Liver (tissue), 9 donors: ENCODE data around the gene GGA1. TPM values are rescaled to one million over a fixed set of nuclear protein-coding genes. Genes with fewer than 3 reads are reported as not detected.

Experiments used
- DNase-seq: peaks from one replicate; pipeline ENCODE4 v3.0.0-alpha.2; 2017; ENCODE audit warnings: low spot score
- H3K27ac ChIP-seq, 2 donors: one replicate each; pipeline ENCODE4 v1.7.0; 2013; ENCODE audit warnings: inconsistent platforms in 2 of 2, low read length in 2 of 2, control low read depth in 1 of 2, low read depth in 1 of 2, mild to moderate bottlenecking in 1 of 2
- H3K27me3 ChIP-seq, 4 donors: one replicate each; pipeline versions ENCODE4 v1.6.1 to v1.7.0; 2013; ENCODE audit warnings: low read length in 3 of 4, inconsistent platforms in 1 of 4, mild to moderate bottlenecking in 1 of 4, moderate library complexity in 1 of 4; ENCODE audit not compliant: control insufficient read depth in 4 of 4, insufficient read depth in 4 of 4
- H3K36me3 ChIP-seq, 4 donors: one replicate each; pipeline versions ENCODE4 v1.6.1 to v1.7.0; 2013; ENCODE audit warnings: low read length in 3 of 4, mild to moderate bottlenecking in 3 of 4, low read depth in 1 of 4, moderate library complexity in 1 of 4; ENCODE audit not compliant: control insufficient read depth in 4 of 4, insufficient read depth in 3 of 4
- H3K4me1 ChIP-seq, 4 donors: one replicate each; pipeline versions ENCODE4 v1.6.1 to v1.7.0; 2013; ENCODE audit warnings: low read length in 3 of 4, mild to moderate bottlenecking in 3 of 4, moderate library complexity in 1 of 4; ENCODE audit not compliant: control insufficient read depth in 4 of 4, insufficient read depth in 4 of 4
- H3K4me3 ChIP-seq, 3 donors: one replicate each; pipeline versions ENCODE4 v1.6.1 to v1.7.0; 2013; ENCODE audit warnings: low read length in 3 of 3, control low read depth in 1 of 3, low read depth in 1 of 3, mild to moderate bottlenecking in 1 of 3
- H3K9ac ChIP-seq, 2 donors: one replicate each; pipeline ENCODE4 v1.7.0; 2013; ENCODE audit warnings: low read length in 2 of 2, mild to moderate bottlenecking in 2 of 2, moderate library complexity in 2 of 2, control low read depth in 1 of 2, low read depth in 1 of 2
- H3K9me3 ChIP-seq, 4 donors: one replicate each; pipeline versions ENCODE4 v1.6.1 to v1.7.0; 2013; ENCODE audit warnings: low read length in 3 of 4; ENCODE audit not compliant: control insufficient read depth in 4 of 4
- ATF3 ChIP-seq: IDR thresholded peaks from 2 replicates; pipeline ENCODE4 v1.6.1; 2016; ENCODE audit warnings: antibody characterized with exemption
- CTCF ChIP-seq: fragments of 150-350 bp; IDR thresholded peaks from 2 replicates; pipeline ENCODE4 v1.5.1; 2017; ENCODE audit warnings: improper control_type of control experiment, low read depth, low read length; ENCODE audit not compliant: missing input control
- EGR1 ChIP-seq, 2 donors: IDR thresholded peaks; 2 replicates each; pipeline ENCODE4 v1.6.1; 2016 to 2018; ENCODE audit warnings: antibody characterized with exemption in 2 of 2, low read depth in 2 of 2
- FOXA1 ChIP-seq: IDR thresholded peaks from 2 replicates; pipeline ENCODE4 v1.6.1; 2016; ENCODE audit warnings: antibody characterized with exemption
- FOXA2 ChIP-seq: IDR thresholded peaks from 2 replicates; pipeline ENCODE4 v1.6.1; 2016; ENCODE audit warnings: antibody characterized with exemption
- GABPA ChIP-seq, 2 donors: IDR thresholded peaks in 1 of 2; conservative IDR thresholded peaks in 1 of 2; 2 replicates each; pipeline ENCODE4 v1.6.1; 2016; ENCODE audit warnings: antibody characterized with exemption in 2 of 2, mild to moderate bottlenecking in 1 of 2, moderate library complexity in 1 of 2
- HNF4A ChIP-seq, 2 donors: conservative IDR thresholded peaks; 2 replicates each; pipeline ENCODE4 v1.6.1; 2016; ENCODE audit warnings: antibody characterized with exemption in 2 of 2, mild to moderate bottlenecking in 2 of 2
- HNF4G ChIP-seq: IDR thresholded peaks from 2 replicates; pipeline ENCODE4 v1.6.1; 2016; ENCODE audit warnings: antibody characterized with exemption
- JUND ChIP-seq, 2 donors: IDR thresholded peaks; 2 replicates each; pipeline ENCODE4 v1.6.1; 2016; ENCODE audit warnings: antibody characterized with exemption in 2 of 2
- MAX ChIP-seq: IDR thresholded peaks from 2 replicates; pipeline ENCODE4 v1.6.1; 2016; ENCODE audit warnings: antibody characterized with exemption
- NR2F2 ChIP-seq: IDR thresholded peaks from 2 replicates; pipeline ENCODE4 v1.6.1; 2016; ENCODE audit warnings: antibody characterized with exemption
- RAD21 ChIP-seq, 2 donors: IDR thresholded peaks; 2 replicates each; pipeline ENCODE4 v1.6.1; 2016; ENCODE audit warnings: antibody characterized with exemption in 2 of 2, mild to moderate bottlenecking in 2 of 2
- REST ChIP-seq: IDR thresholded peaks from 2 replicates; pipeline ENCODE4 v1.6.1; 2016; ENCODE audit warnings: antibody characterized with exemption, mild to moderate bottlenecking
- RXRA ChIP-seq, 2 donors: IDR thresholded peaks; 2 replicates each; pipeline ENCODE4 v1.6.1; 2017 to 2018; ENCODE audit warnings: antibody characterized with exemption in 2 of 2, mild to moderate bottlenecking in 1 of 2
- SP1 ChIP-seq: IDR thresholded peaks from 2 replicates; pipeline ENCODE4 v1.6.1; 2018; ENCODE audit warnings: antibody characterized with exemption, mild to moderate bottlenecking
- TAF1 ChIP-seq: conservative IDR thresholded peaks from 2 replicates; pipeline ENCODE4 v1.6.1; 2016; ENCODE audit warnings: antibody characterized with exemption, mild to moderate bottlenecking
- YY1 ChIP-seq: IDR thresholded peaks from 2 replicates; pipeline ENCODE4 v1.6.1; 2016; ENCODE audit warnings: antibody characterized with exemption, mild to moderate bottlenecking
- ZBTB33 ChIP-seq: IDR thresholded peaks from 2 replicates; pipeline ENCODE4 v1.6.1; 2016; ENCODE audit warnings: antibody characterized with exemption
- WGBS: extraction: QIAGEN DNeasy Blood & Tissue Kit; methylation state at CpG from one replicate; pipeline ENCODE4 v1.1.7; 2013; 5-methylcytosine and 5-hydroxymethylcytosine counted together
- polyA plus RNA-seq, 2 donors: library from polyadenylated mRNA; stranded (reverse) in 1 of 2; unstranded in 1 of 2; fragments of 200-250 nt in 1 of 2; fragments of >200 nt in 1 of 2; fragmentation: Nextera tagmentation in 1 of 2; extraction: Ambion mirVana in 1 of 2; gene quantifications; one replicate each; pipeline versions ENCODE4 v1.2.1 to v1.2.3, GENCODE V29; 2013 to 2015
- total RNA-seq, 2 donors: library from RNA; depleted of rRNA; stranded (reverse); fragments of >200 nt; gene quantifications; one replicate each; pipeline ENCODE4 v1.2.3, GENCODE V29; 2014
- donor health status: healthy.
- donor health status: healthy.
- donor health status: healthy.
- donor health status: healthy.
- donor health status: healthy.

The GGA1 gene
- total and polyA plus RNA-seq, 4 donors: 15.1 to 26.4 (median 17.8) TPM

- H3K9me3 ChIP-seq: no peaks in the 10 kb centered on the region
- peak overlapping the region; percentile 84 to 91 for H3K27ac ChIP-seq
- no peak for TF ChIP-seq FOXA1
- 82% methylated on average over 14 of the region's 14 CpGs for WGBS
- peaks cover 24 to 79% (median 63%) of the 10 kb centered on the region in 4 donors for H3K4me1 ChIP-seq
- H3K36me3 ChIP-seq: peaks cover 3 to 14% (median 7%) of the 10 kb centered on the region in 4 donors
- H3K9ac ChIP-seq: no peak overlapping the region
- DNase-seq: no peak
- no peaks in the 10 kb centered on the region for H3K27me3 ChIP-seq
- no peak overlapping the region for H3K4me3 ChIP-seq
These were observed 40.1 kb upstream of the GGA1 start for GRCh38 chr22:37568448-37569008.

GRCh38 chr22:37569009-37569920 is 39.4 kb upstream of the GGA1 start:
- H3K9me3 ChIP-seq: no peaks in the 10 kb centered on the region
- DNase-seq: peak; percentile 75
- H3K4me1 ChIP-seq: peaks cover 21 to 77% (median 58%) of the 10 kb centered on the region in 4 donors
- H3K36me3 ChIP-seq: peaks cover 3 to 14% (median 7%) of the 10 kb centered on the region in 4 donors
- H3K27ac ChIP-seq: peak overlapping the region; percentile 84 to 91
- no peaks in the 10 kb centered on the region for H3K27me3 ChIP-seq
- no peak overlapping the region for H3K4me3 ChIP-seq
- H3K9ac ChIP-seq: peak overlapping the region in 1 of 2 donors; percentile 32
- WGBS: 27% methylated on average over 21 of the region's 21 CpGs
- TF ChIP-seq EGR1 (IDR thresholded peaks at IDR 0.05; ENCODE audit: low read depth in 2 of 2): peak in 1 of 2 donors; percentile 26
- TF ChIP-seq ZBTB33: peak; percentile 62
- TF ChIP-seq RXRA (IDR thresholded peaks at IDR 0.05): peak; percentile 71 to 81
- peak; percentile 71 for TF ChIP-seq YY1
- TF ChIP-seq RAD21 (IDR thresholded peaks at IDR 0.05): peak; percentile 15 to 26
- TF ChIP-seq FOXA1: no peak
- peak; percentile 66 for TF ChIP-seq SP1
- peak; percentile 87 for TF ChIP-seq MAX
- no peak for TF ChIP-seq TAF1
- TF ChIP-seq FOXA2: no peak
- TF ChIP-seq NR2F2: peak; percentile 31
- peak; percentile 19 to 59 for TF ChIP-seq JUND (IDR thresholded peaks at IDR 0.05)
- TF ChIP-seq HNF4G: no peak
- TF ChIP-seq REST: peak; percentile 25
- TF ChIP-seq ATF3: no peak
- TF ChIP-seq HNF4A (conservative IDR thresholded peaks at IDR 0.05): peak; percentile 36 to 70
- TF ChIP-seq CTCF: no peak
- TF ChIP-seq GABPA (IDR thresholded peaks at IDR 0.05 in 1 of 2, conservative IDR thresholded peaks at IDR 0.05 in 1 of 2): peak in 1 of 2 donors; percentile 48
